Fibroblast of peridontal ligament (primary cell): ENCODE results near the gene TMEM154.

ENCODE experiments used
- DNase-seq: peaks from one replicate; pipeline ENCODE4 v3.0.0-alpha.2; 2010; ENCODE audit errors: extremely low read depth

Gene TMEM154

DNA sequence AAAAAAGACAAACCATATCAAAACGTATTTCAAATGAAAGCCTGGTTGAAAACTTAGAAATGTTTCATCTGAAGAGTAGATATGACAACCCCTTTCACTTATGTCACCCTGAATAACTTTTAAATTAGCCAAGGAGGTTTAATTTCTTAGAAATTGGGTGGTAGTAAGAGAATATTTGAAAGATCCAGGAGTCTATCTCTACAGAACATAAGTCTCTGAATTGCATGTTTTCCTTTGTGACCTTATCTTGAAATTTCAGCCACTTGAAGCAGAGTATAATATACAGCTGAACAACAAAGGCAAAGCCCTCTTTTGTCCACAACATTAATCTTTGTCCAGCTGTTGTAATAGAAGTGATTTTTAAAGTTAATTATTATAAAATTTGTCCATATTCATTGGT lies 49.5 kb downstream of the TMEM154 start:
- no peak for DNase-seq

DNA sequence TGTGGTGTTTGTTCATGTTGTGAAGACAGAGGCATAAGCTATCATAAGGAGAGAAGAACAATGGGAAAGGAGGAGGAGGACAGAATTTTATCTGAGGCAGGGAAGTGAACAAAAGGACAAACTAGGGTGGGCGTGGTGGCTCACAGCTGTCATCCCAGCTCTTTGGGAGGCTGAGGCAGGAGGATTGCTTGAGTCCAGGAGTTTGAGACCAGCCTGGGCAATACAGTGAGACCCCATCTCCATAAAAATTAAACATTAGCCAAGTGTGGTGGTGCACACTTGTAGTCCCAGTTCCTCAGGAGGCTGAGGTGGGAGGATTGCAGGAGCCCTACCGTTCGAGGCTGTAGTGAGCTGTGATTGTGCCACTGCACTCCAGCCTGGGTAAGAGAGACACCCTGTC lies 49.9 kb downstream of the TMEM154 start:
- DNase-seq, result no peak

DNA sequence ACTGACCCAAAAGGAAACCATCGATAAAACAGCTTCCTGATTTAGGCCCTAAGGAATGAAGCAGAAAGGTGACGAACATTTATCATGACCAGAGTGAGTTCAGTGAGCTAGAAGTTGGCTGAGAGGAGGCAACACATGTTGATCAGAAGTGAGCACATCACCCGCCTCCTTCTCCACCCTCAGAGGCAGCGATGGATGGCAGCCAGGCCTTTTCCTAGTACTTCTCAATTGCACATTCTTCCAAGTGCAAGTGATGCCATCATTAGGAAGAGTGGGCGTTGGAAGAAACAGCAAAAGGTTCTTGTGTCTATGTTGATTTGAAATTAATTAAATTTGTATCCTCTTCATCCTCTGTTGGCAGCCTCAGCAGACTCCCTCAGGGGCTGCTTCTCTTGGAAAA lies 51.7 kb downstream of the TMEM154 start:
- DNase-seq, result no peak

GRCh38 chr4:152626790-152627189 lies 53.0 kb downstream of the TMEM154 start:
- DNase-seq, result no peak

- no peak for DNase-seq
Observed at GRCh38 chr4:152620915-152621314, 58.9 kb downstream of the TMEM154 start.

DNA sequence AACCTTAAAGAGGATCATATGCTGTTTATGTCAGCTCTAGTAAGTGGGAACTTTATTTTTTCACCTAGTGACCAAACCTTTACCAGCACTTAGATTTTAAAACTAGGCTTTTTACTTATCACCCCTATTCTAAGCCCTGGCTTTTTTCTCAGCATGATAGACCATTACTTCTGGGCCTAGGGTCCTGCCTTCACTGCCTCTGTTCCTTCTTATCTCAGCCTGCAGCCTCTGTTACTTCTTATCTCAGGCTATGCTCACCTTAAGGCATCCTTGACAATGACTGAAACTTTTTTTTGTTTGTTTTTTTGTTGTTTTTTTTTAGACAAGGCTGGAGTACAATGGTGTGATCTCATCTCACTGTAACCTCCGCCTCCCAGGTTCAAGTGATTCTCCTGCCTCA lies 59.6 kb downstream of the TMEM154 start:
- DNase-seq, result no peak

DNA sequence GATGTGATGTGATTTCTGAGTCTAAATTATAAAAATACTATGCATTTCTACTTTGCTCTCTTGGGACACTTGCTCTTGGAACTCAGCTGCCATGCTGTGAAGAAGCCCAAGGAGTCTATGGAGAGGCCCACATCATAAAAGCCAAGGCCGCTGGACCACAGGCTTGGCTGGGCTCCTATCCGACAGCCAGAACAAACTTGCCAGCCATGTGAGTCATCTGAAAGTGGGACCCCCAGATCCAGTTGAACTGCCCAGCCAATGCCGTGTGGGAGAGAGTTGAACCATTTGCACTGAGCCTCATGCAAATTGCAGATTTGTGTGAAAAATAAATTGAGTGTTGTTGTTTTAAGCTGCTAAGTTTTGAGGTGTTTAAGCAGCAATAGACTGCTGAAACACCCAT lies 60.2 kb downstream of the TMEM154 start:
- DNase-seq, result no peak

GRCh38 chr4:152618971-152619370 lies 60.8 kb downstream of the TMEM154 start:
- DNase-seq, result no peak

GRCh38 chr4:152616804-152617203 lies 63.0 kb downstream of the TMEM154 start:
- no peak for DNase-seq

GRCh38 chr4:152613841-152614721 lies 65.7 kb downstream of the TMEM154 start:
- DNase-seq, result no peak

GRCh38 chr4:152613351-152613750 lies 66.4 kb downstream of the TMEM154 start:
- DNase-seq, result no peak

DNA sequence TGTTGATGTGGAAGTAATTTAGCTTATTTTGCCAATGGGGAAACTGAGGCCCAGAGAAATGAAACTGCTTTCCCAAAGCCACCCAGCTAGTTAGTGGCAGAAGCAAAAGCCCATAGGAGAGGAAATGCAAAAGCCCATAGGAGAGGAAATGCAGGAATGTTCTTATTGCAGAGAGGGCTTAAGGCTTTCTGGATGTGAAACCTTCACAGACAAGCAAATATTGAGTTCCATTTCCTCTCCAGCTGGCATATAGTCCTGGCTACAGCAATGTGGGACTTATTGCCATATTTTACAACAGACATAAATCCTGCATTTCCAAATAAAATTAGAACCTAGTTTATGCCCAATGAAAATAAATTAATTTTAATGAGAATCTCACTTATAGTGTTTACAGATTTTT lies 69.7 kb downstream of the TMEM154 start:
- DNase-seq, result no peak

DNA sequence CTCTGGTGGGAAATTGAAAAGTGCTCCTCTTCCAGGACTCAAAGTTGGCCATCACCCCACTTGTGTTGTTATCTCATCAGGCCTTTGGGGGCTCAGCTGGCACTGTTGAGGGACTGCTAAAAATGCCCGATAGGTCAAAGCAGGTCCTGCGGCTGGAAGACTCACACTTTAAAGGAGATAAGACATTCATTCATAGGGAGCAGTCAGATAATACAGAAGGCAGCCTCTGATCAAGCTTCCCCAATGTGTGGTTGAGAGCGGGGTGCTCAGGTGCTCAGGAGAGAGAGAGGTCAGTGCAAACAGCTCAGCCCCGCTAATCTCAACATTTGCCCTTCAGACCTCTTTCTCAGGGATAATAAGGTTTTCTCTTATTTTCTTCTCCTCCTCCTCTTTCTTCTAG lies 70.3 kb downstream of the TMEM154 start:
- DNase-seq, result no peak

DNA sequence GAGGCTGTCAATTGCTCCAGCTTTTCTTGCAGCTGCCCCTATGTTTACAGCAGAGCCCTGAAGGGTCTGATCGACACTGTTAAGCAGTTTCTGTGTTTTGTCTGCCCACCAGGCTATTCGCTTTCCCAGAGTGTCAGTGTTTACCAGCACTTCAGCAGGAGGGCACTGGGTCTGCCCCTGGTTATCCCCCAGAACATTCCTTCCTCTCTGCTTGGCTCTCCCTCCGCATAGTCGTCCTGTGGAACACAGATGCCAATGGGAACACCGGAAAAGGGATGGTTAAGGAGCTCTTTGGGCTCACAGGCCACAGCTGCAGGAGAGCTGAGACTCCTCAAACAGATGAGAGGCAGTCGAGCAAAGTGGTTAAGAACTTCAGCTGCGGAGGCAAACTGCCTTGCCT lies 72.6 kb downstream of the TMEM154 start:
- no peak for DNase-seq

DNA sequence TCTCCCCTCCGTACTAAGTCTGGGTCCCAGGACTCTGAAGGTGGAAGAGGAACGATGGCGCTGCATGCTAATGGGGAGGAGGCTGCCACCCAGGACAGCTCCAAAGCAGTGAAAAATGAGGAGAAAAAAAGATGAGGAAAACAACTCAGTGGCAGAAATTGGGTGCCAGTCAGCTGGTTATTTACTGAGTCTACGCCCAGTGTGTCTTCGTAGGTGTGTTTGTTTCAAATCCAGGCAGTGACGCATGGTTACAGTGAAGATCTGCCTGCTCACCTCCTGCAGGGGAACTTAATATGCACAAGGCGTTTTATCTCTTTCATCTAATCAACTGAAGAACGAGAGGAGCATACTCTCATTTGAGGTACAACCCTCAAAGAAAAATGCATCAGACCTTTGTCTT lies 73.0 kb downstream of the TMEM154 start:
- no peak for DNase-seq

DNA sequence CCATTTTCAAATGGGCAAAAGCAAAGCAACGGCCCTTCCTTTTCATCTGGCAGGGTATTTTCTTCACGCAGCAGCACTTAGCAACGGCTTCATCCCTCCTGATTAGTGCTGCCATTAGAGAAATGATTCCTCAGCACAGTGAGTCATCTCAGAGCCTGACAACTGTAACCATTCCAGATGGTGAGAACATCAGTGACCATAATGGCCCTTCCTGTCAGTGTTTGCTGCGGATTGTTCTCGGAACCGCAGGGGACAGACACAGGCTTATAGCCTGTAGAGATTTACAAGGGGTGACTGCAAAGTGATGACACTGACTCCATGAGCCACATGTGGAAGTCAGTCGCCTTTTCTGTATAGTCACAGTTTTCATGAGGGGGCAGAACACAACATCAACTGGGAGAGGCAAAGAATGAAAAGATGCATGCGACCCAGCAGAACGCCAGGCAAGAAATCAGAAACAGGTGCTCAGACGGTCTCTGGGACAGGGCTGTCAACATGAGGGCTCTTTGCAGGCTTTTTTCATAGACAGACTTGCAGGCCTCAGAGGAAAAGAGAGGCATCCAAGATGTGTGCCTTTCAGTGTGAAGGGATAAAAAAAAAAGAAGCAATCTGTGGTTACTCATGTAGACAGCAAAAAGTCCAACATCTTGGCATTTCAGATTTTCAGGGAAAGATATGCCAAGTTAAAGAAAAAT lies 74.0 kb downstream of the TMEM154 start:
- DNase-seq, result no peak

DNA sequence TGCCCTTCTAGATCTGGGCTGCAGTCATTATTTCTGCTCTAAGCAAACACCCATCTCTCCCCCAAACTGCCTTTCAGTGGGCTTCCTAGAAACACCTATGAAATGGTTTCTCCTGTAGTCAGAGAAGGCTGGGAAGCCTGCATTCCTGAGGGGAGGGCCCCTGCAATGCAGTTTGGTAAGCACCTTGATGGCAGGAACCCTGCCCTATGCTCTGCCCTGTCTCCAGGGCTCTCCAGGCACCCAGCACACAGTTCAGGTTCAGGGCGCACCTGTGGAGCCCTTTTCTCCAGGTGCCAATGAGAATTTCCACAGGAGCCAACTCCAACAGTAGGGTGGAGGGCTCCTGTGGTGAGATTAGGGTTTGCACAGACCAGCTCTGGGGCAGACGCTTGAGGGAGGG lies 74.8 kb downstream of the TMEM154 start:
- no peak for DNase-seq

DNA sequence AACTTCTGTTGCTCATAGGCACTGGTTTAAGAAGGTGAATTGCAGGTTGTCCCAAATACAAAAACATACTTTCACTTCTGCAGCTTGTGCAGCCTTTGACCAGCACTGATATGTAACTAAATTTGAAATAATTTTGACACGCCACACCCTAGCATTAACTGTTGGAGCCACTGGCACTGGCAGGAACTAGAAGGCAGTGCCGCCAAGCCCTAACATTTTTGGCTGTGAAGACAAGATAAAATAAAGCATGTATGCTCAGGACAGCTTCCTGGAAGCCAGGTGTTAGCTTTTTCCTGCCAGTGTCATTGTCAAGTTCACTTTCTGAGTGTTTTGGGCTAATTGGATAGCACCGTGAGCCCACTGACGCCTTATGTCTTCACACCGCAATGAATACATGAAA lies 78.6 kb downstream of the TMEM154 start:
- no peak for DNase-seq

DNA sequence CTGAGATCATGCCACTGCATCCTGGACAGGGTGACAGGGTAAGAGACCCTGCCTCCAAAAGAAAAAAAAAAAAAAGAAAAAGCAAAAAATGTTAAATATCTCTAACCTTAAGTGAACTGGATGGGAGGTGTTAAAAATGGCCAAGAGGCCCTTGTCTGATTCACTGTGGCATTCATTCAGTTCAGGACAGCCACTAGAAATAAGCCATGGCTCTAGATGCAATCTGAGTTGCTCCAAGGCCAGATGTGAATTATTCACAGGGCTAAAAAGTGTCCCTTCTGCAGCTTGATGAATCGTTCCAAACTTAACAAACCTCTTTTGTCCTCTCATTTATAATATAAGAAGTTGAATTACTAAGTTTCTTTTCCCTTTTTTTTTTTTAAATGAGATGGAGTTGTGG lies 80.2 kb downstream of the TMEM154 start:
- DNase-seq, result no peak

DNA sequence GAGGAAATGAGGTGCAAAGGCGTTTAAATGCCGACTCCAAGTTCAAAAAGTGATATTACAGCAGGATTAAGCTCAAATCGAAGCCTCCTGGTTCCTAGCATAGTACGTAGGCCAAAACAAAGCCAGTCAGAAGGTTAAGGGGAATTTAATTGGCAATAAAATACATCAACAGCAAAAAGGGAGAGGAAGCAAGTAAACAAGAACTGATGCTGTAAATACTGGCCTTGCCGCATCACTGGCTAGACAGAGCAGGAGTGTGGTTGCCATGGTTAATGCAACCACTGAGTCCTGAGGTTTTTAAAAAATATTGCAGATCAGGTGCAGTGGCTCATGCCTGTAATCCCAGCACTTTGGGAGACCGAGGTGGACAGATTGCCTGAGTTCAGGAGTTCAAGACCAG lies 80.7 kb downstream of the TMEM154 start:
- no peak for DNase-seq

DNA sequence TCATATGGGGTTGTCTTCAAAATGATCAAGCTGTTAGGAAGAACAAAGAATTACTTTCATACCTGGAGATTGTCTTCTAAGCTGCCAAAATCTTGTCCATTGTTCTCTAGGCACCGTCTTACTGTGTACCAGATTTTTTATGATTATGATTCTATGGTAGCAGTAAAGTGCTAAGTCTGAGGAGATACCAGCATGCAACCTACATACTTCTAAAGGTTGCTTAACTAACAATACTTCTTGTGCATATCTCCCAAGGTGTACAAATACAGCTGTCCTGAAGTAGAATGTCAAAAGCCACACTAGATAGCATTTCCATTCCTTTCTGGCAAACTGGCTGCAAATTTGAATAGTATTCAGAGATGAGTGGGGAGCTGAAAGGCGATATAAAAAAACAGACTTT lies 81.3 kb downstream of the TMEM154 start:
- DNase-seq, result no peak

DNA sequence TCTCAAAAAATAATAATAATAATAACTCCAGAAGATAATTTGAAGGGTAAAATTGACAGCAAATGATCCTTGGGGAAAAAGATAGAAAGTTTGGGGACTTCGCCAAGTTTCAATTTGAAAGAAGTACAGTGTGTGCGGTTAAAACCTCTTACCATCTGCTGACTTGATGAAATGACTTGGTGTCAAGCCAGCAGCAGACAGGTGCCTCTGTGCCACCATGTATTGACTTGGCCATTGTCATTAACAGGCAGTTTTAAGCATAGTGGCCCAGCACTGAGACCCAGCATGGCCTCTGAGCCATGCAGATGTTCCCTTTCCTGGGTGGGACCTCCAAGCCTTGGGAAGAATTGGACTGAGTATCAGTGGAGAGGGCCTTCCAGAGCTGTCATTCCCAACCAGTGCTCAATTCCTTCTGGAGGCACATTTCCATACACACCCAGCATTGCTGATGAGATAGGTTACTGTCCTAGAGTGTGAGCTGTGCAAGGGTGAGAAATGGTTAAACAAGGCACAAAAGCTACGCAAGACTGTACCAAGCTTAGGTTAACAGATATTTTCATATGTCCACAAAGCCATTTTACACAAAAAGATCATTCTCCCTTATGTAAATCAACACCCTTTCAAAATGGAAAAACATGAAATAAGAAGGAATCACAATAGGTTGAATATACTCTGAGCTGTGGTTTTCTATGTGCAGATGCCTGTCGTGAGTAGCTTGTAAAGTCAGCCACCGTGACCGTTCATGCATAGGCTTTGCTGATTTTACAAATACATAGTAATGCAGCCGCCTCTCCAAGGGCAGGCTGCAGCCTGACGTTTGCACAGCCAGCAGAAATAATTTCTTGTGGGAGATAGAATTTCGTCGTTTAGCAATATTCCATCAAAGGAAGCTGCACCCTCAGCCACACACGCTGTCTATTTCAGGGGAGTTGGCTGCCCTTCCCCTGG lies 84.5 kb downstream of the TMEM154 start:
- DNase-seq, result no peak
